OCI-LY7 (cell line): Measurements from ENCODE around the gene CLCN5. TPM values are rescaled to one million over a fixed set of nuclear protein-coding genes. Genes with fewer than 3 reads are reported as not detected.

Source experiments
- BruUV-seq: library from RNA; stranded (reverse); fragments of 400-500 nt; replicated peaks from 2 replicates; lab custom pipeline; 2021; lab: Mats Ljungman, UMichigan
- CTCF ChIA-PET: fragments of 300-600 bp; sonication (Branson Sonifier 250); formaldehyde crosslinking; loops from one replicate; lab custom pipeline; 2022; ENCODE audit warnings: antibody characterized with exemption; ENCODE audit not compliant: unreplicated experiment; lab: Charles Lee
- POLR2A ChIA-PET: fragments of 300-600 bp; sonication (Branson Sonifier 250); formaldehyde crosslinking; loops from one replicate; lab custom pipeline; 2022; ENCODE audit warnings: antibody characterized with exemption; lab: Charles Lee
- DNase-seq: peaks from one replicate; pipeline ENCODE4 v3.0.0-alpha.2; 2015; ENCODE audit warnings: low spot score
- H2AFZ ChIP-seq: fragments of 200-600 bp; sonication (generic), shearing (Covaris generic); 2 replicates; pipeline ENCODE4 v1.6.1; 2014; ENCODE audit warnings: mild to moderate bottlenecking, antibody characterized with exemption, low read length, moderate library complexity
- H3K27ac ChIP-seq: fragments of 200-600 bp; sonication (generic); 2 replicates; pipeline ENCODE4 v1.5.1; 2014; ENCODE audit warnings: mixed run types, low read depth, mild to moderate bottlenecking, moderate library complexity, low read length, inconsistent platforms; ENCODE audit not compliant: poor library complexity, severe bottlenecking
- H3K36me3 ChIP-seq: fragments of 200-600 bp; sonication (generic); 2 replicates; pipeline ENCODE4 v1.6.1; 2014; ENCODE audit warnings: mild to moderate bottlenecking, antibody characterized with exemption, low read length, moderate library complexity, mixed read lengths; ENCODE audit not compliant: insufficient read depth
- H3K4me1 ChIP-seq: fragments of 200-600 bp; sonication (generic); 2 replicates; pipeline ENCODE4 v1.5.1; 2014; ENCODE audit warnings: mild to moderate bottlenecking, low read length; ENCODE audit not compliant: insufficient read depth, poor library complexity, severe bottlenecking
- H3K4me2 ChIP-seq: fragments of 200-600 bp; sonication (generic); 2 replicates; pipeline ENCODE4 v1.6.1; 2014; ENCODE audit warnings: mild to moderate bottlenecking, low read length
- H3K4me3 ChIP-seq: fragments of 200-600 bp; sonication (generic); 2 replicates; pipeline ENCODE4 v1.5.1; 2014; ENCODE audit warnings: mild to moderate bottlenecking, low read depth, low read length; ENCODE audit not compliant: poor library complexity, severe bottlenecking
- H3K79me2 ChIP-seq: fragments of 200-600 bp; sonication (generic); 2 replicates; pipeline ENCODE4 v1.6.1; 2016; ENCODE audit warnings: low read depth, mild to moderate bottlenecking, low read length, moderate library complexity, mixed read lengths; ENCODE audit not compliant: insufficient read depth
- H3K9me2 ChIP-seq: fragments of 200-600 bp; sonication (generic); 2 replicates; pipeline ENCODE4 v1.6.1; 2016; ENCODE audit warnings: mild to moderate bottlenecking, low read length, mixed read lengths; ENCODE audit not compliant: insufficient read depth
- H3K9me3 ChIP-seq: fragments of 200-600 bp; sonication (generic); 2 replicates; pipeline ENCODE4 v1.6.1; 2014; ENCODE audit warnings: mild to moderate bottlenecking, mixed run types, low read length, mixed read lengths
- H4K20me1 ChIP-seq: fragments of 200-600 bp; sonication (generic); 2 replicates; pipeline ENCODE4 v1.6.1; 2014; ENCODE audit warnings: mild to moderate bottlenecking, antibody characterized with exemption, low read length, moderate library complexity, mixed read lengths; ENCODE audit not compliant: insufficient read depth
- CTCF ChIP-seq: fragments of 200-600 bp; sonication (generic); conservative IDR thresholded peaks from 2 replicates; pipeline ENCODE4 v1.5.1; 2014; ENCODE audit warnings: mild to moderate bottlenecking, antibody characterized with exemption, low read length, moderate library complexity, mixed read lengths
- EZH2phosphoT487 ChIP-seq: fragments of 200-600 bp; sonication (generic); IDR thresholded peaks from 2 replicates; pipeline ENCODE4 v1.6.1; 2018; ENCODE audit warnings: low read depth, borderline replicate concordance, mild to moderate bottlenecking, mixed run types, antibody characterized with exemption, low read length, moderate library complexity, mixed read lengths
- intact Hi-C: fragments of 100-400 bp; cut with micrococcal nuclease; formaldehyde crosslinking; loops from one replicate; pipeline ENCODE4 v1.10.0; 2022; ENCODE audit not compliant: unreplicated experiment
- total RNA-seq, 2 experiments: library from RNA; depleted of rRNA in 1 of 2; stranded (reverse); fragments of >200 nt in 1 of 2; shearing (Covaris generic) in 1 of 2; gene quantifications; 2 replicates each; pipeline ENCODE4 v1.2.3, GENCODE V29; 2014 to 2022

The CLCN5 gene
- total RNA-seq, 2 experiments from 2014 or later, result 4.1 to 5.3 TPM

GRCh38 chrX:50082741-50083140, 160.3 kb downstream of the CLCN5 start:
- CTCF ChIA-PET, result no interaction called here
- no peak overlapping the region for H2AFZ ChIP-seq
- H3K36me3 ChIP-seq, result no peaks in the 10 kb centered on the region; the same call in 1 of the 2 replicates
- no TSS peak for BruUV-seq
- DNase-seq, result no peak
- no peak for TF ChIP-seq EZH2phosphoT487
- no peak for TF ChIP-seq CTCF
- H4K20me1 ChIP-seq, result no peaks in the 10 kb centered on the region
- H3K4me3 ChIP-seq, result no peak overlapping the region
- no peaks in the 10 kb centered on the region for H3K79me2 ChIP-seq
- H3K27ac ChIP-seq, result no peak overlapping the region
- intact Hi-C loops, result no loop called here
- no peaks in the 10 kb centered on the region for H3K9me3 ChIP-seq
- H3K4me2 ChIP-seq, result no peak overlapping the region
- no peaks in the 10 kb centered on the region for H3K9me2 ChIP-seq
- no peaks in the 10 kb centered on the region for H3K4me1 ChIP-seq
- POLR2A ChIA-PET, result no interaction called here

GRCh38 chrX:50088645-50089044, 166.2 kb downstream of the CLCN5 start:
- Histone ChIP-seq H3K9me2 (no peaks in the 10 kb centered on the region), H3K36me3 (no peaks in the 10 kb centered on the region; the same call in 1 of the 2 replicates), H4K20me1 (no peaks in the 10 kb centered on the region), H3K27ac (no peak overlapping the region), H3K9me3 (no peaks in the 10 kb centered on the region), H2AFZ (no peak overlapping the region), H3K4me2 (no peak overlapping the region), H3K4me1 (no peaks in the 10 kb centered on the region), H3K79me2 (no peaks in the 10 kb centered on the region), H3K4me3 (no peak overlapping the region)
- ChIA-PET CTCF (no interaction called here), POLR2A (no interaction called here)
- no peak for TF ChIP-seq CTCF
- TF ChIP-seq EZH2phosphoT487, result no peak
- DNase-seq, result no peak
- no TSS peak for BruUV-seq
- intact Hi-C loops, result no loop called here

GRCh38 chrX:50093625-50094024, 171.2 kb downstream of the CLCN5 start:
- intact Hi-C loops, result no loop called here
- no peaks in the 10 kb centered on the region for H3K9me2 ChIP-seq
- TF ChIP-seq EZH2phosphoT487 (no peak), CTCF (no peak)
- no peaks in the 10 kb centered on the region for H3K9me3 ChIP-seq
- BruUV-seq, result no TSS peak
- H3K27ac ChIP-seq, result no peak overlapping the region
- ChIA-PET POLR2A (no interaction called here), CTCF (no interaction called here)
- H3K79me2 ChIP-seq, result no peaks in the 10 kb centered on the region
- no peak overlapping the region for H2AFZ ChIP-seq
- DNase-seq, result no peak
- no peak overlapping the region for H3K4me3 ChIP-seq
- H3K4me2 ChIP-seq, result no peak overlapping the region
- no peaks in the 10 kb centered on the region for H3K36me3 ChIP-seq
- no peaks in the 10 kb centered on the region for H4K20me1 ChIP-seq
- no peaks in the 10 kb centered on the region for H3K4me1 ChIP-seq
